Endodermal cell (in vitro differentiated cells): ENCODE data around the gene CDC42SE2. TPM values are rescaled to one million over a fixed set of nuclear protein-coding genes. Genes with fewer than 3 reads are reported as not detected.

ENCODE experiments used
- DNase-seq: peaks from one replicate; pipeline ENCODE4 v3.0.0-alpha.2; 2017
- H3K27ac ChIP-seq: 2 replicates; pipeline ENCODE4 v1.5.1; 2013; ENCODE audit warnings: mild to moderate bottlenecking, low read depth, low read length, moderate library complexity
- H3K27me3 ChIP-seq: 2 replicates; pipeline ENCODE4 v1.6.1; 2013; ENCODE audit warnings: mild to moderate bottlenecking, low read length, moderate library complexity; ENCODE audit not compliant: insufficient read depth, control insufficient read depth, poor library complexity, severe bottlenecking
- H3K36me3 ChIP-seq: 2 replicates; pipeline ENCODE4 v1.7.0; 2013; ENCODE audit warnings: mild to moderate bottlenecking, low read length, moderate library complexity; ENCODE audit not compliant: control insufficient read depth, insufficient read depth
- H3K4me1 ChIP-seq: one replicate; pipeline ENCODE4 v1.7.0; 2013; ENCODE audit warnings: low read length; ENCODE audit not compliant: control insufficient read depth, insufficient read depth
- H3K4me3 ChIP-seq: 2 replicates; pipeline ENCODE4 v1.5.1; 2013; ENCODE audit warnings: mild to moderate bottlenecking, low read length, moderate library complexity
- H3K9ac ChIP-seq: 2 replicates; pipeline ENCODE4 v1.6.1; 2013; ENCODE audit warnings: mild to moderate bottlenecking, low read length, moderate library complexity; ENCODE audit not compliant: poor library complexity, severe bottlenecking; ENCODE audit errors: extremely low read depth
- H3K9me3 ChIP-seq: 2 replicates; pipeline ENCODE4 v1.6.1; 2013; ENCODE audit warnings: mild to moderate bottlenecking, low read length, moderate library complexity; ENCODE audit not compliant: control insufficient read depth
- H3K27ac Mint-ChIP-seq: 2 replicates; pipeline ENCODE4 v1.8.0; 2020; ENCODE audit warnings: mixed read lengths
- H3K27me3 Mint-ChIP-seq: 2 replicates; pipeline ENCODE4 v1.8.0; 2021; ENCODE audit warnings: mild to moderate bottlenecking, mixed read lengths; ENCODE audit not compliant: insufficient read depth
- H3K36me3 Mint-ChIP-seq: 2 replicates; pipeline ENCODE4 v1.8.0; 2020; ENCODE audit warnings: low read depth, mixed read lengths
- H3K4me1 Mint-ChIP-seq: 2 replicates; pipeline ENCODE4 v1.8.0; 2020; ENCODE audit warnings: mixed read lengths
- H3K4me3 Mint-ChIP-seq: 2 replicates; pipeline ENCODE4 v1.8.0; 2020; ENCODE audit warnings: mild to moderate bottlenecking, moderate library complexity, mixed read lengths
- H3K9me3 Mint-ChIP-seq: 2 replicates; pipeline ENCODE4 v1.8.0; 2020; ENCODE audit warnings: mild to moderate bottlenecking, mixed read lengths
- CTCF ChIP-seq: fragments of 200-600 bp; sonication (generic); conservative IDR thresholded peaks from 2 replicates; pipeline ENCODE4 v1.5.0; 2021; ENCODE audit warnings: antibody characterized with exemption, mild to moderate bottlenecking
- WGBS, 2 experiments: methylation state at CpG; one replicate each; pipeline versions ENCODE4 v1.1.5 to v1.1.7; 2013; ENCODE audit warnings: missing lambda C conversion rate in 2 of 2, mixed read lengths in 1 of 2; ENCODE audit not compliant: insufficient coverage in 1 of 2, insufficient read length in 1 of 2; 5-methylcytosine and 5-hydroxymethylcytosine counted together
- total RNA-seq, 2 donors: library from RNA; stranded (reverse); fragmentation: NEBNext Ultra II Directional in 1 of 2; extraction: Animal tissue kit (Norgen Biotek cat#: 25700) in 1 of 2; gene quantifications; 2 replicates in 1 of 2; 3 replicates in 1 of 2; pipeline ENCODE4 v1.2.1, GENCODE V29; 2021

CDC42SE2 gene
- total RNA-seq, 2 donors from 2014 or later: 28.6 to 36.4 TPM

- no peak for DNase-seq
- Mint-ChIP-seq H3K4me1 (peaks cover 12% of the 10 kb centered on the region), H3K9me3 (no peaks in the 10 kb centered on the region), H3K27me3 (no peaks in the 10 kb centered on the region), H3K4me3 (no peak overlapping the region), H3K27ac (no peak overlapping the region), H3K36me3 (no peaks in the 10 kb centered on the region)
- 94 to 98% methylated on average over 6 of the region's 6 CpGs for WGBS, 2 experiments
- Histone ChIP-seq H3K27ac (no peak overlapping the region), H3K27me3 (no peaks in the 10 kb centered on the region), H3K9ac (no peak overlapping the region), H3K9me3 (no peaks in the 10 kb centered on the region), H3K4me1 (no peaks in the 10 kb centered on the region), H3K36me3 (no peaks in the 10 kb centered on the region), H3K4me3 (no peak overlapping the region)
- no peak for TF ChIP-seq CTCF
These were observed 2.4 kb upstream of the CDC42SE2 start for GRCh38 chr5:131261483-131261882.

- Mint-ChIP-seq H3K27me3 (no peaks in the 10 kb centered on the region), H3K36me3 (peaks cover 4% of the 10 kb centered on the region), H3K4me1 (peaks cover 12% of the 10 kb centered on the region), H3K27ac (peak overlapping the region; percentile 6), H3K9me3 (no peaks in the 10 kb centered on the region), H3K4me3 (peak overlapping the region; percentile 90)
- H3K27me3 ChIP-seq: no peaks in the 10 kb centered on the region
- H3K4me1 ChIP-seq: no peaks in the 10 kb centered on the region
- no peak for TF ChIP-seq CTCF
- H3K9me3 ChIP-seq: no peaks in the 10 kb centered on the region
- 46 to 53% methylated on average over 6 to 10 of the region's 10 CpGs for WGBS, 2 experiments
- peak overlapping the region; percentile 84 for H3K4me3 ChIP-seq
- no peaks in the 10 kb centered on the region for H3K36me3 ChIP-seq
- no peak overlapping the region for H3K27ac ChIP-seq
- H3K9ac ChIP-seq: no peak overlapping the region
- no peak for DNase-seq
These were observed 806 bp upstream of the CDC42SE2 start for GRCh38 chr5:131262953-131263541.

- Mint-ChIP-seq H3K4me3 (peak overlapping the region; percentile 90), H3K36me3 (peaks cover 4% of the 10 kb centered on the region), H3K27ac (peak overlapping the region; percentile 98), H3K9me3 (no peaks in the 10 kb centered on the region), H3K4me1 (peaks cover 12% of the 10 kb centered on the region), H3K27me3 (no peaks in the 10 kb centered on the region)
- no peaks in the 10 kb centered on the region for H3K9me3 ChIP-seq
- no peaks in the 10 kb centered on the region for H3K27me3 ChIP-seq
- peak overlapping the region; percentile 89 for H3K27ac ChIP-seq
- no peaks in the 10 kb centered on the region for H3K36me3 ChIP-seq
- H3K4me3 ChIP-seq: peak overlapping the region; percentile 85
- TF ChIP-seq CTCF: no peak
- DNase-seq: peak; percentile 81
- no peaks in the 10 kb centered on the region for H3K4me1 ChIP-seq
- peak overlapping the region; percentile 82 for H3K9ac ChIP-seq
- 0 to 1% methylated on average over 20 to 30 of the region's 34 CpGs for WGBS, 2 experiments
These were observed 722 bp downstream of the CDC42SE2 start for GRCh38 chr5:131264451-131265099.
